HEK293 (cell line): Measurements from ENCODE around the gene CACUL1.
A peak's percentile ranks its signal among the peaks of the same experiment; 100 is the strongest.

ENCODE experiments used
- CTCF ChIA-PET: fragments of 350-600 bp; formaldehyde crosslinking; extraction: SDS; loops from one replicate; lab custom pipeline; 2021; ENCODE audit warnings: antibody characterized with exemption; lab: Yijun Ruan, JAX
- POLR2A ChIA-PET: fragments of 300-600 bp; formaldehyde crosslinking; extraction: SDS; loops from one replicate; lab custom pipeline; 2020; ENCODE audit warnings: antibody characterized with exemption, inconsistent platforms; lab: Yijun Ruan, JAX
- H3K27ac ChIP-seq: fragments of 200-500 bp; sonication (Bioruptor generic); 2 replicates; pipeline ENCODE4 v1.5.1; 2014; ENCODE audit warnings: low read depth, low read length, control low read depth, inconsistent platforms; ENCODE audit errors: extremely low read depth
- H3K36me3 ChIP-seq, 2 experiments: fragments of 200-500 bp in 1 of 2; sonication (Bioruptor generic) in 1 of 2; 1 replicate in 1 of 2; 2 replicates in 1 of 2; pipeline ENCODE4 v1.5.1; 2014 to 2017; ENCODE audit warnings: inconsistent platforms in 2 of 2, low read length in 2 of 2; ENCODE audit not compliant: control insufficient read depth in 2 of 2, insufficient read depth in 1 of 2
- H3K4me1 ChIP-seq: fragments of 200-500 bp; sonication (Bioruptor generic); 2 replicates; pipeline ENCODE4 v1.5.1; 2014; ENCODE audit warnings: mild to moderate bottlenecking, low read length, inconsistent platforms; ENCODE audit not compliant: control insufficient read depth, insufficient read depth
- H3K4me3 ChIP-seq: 2 replicates; pipeline ENCODE4 v1.5.1; 2011; ENCODE audit warnings: low read depth, mild to moderate bottlenecking, control low read depth, low read length, moderate library complexity
- H3K9me3 ChIP-seq: fragments of 200-500 bp; sonication (Bioruptor generic); 2 replicates; pipeline ENCODE4 v1.5.1; 2014; ENCODE audit warnings: low read depth, low read length, inconsistent platforms; ENCODE audit not compliant: control insufficient read depth, insufficient read depth
- BCL11A ChIP-seq: fragments of 450-650 bp; formaldehyde crosslinking; IDR thresholded peaks from 2 replicates; pipeline ENCODE4 v1.5.1; 2016; ENCODE audit warnings: low read depth, missing biosample characterization, missing genetic modification characterization
- CTCF ChIP-seq: fragments of 450-650 bp; formaldehyde crosslinking; IDR thresholded peaks from 2 replicates; pipeline ENCODE4 v1.5.1; 2016; ENCODE audit warnings: missing biosample characterization, missing genetic modification characterization
- GLI4 ChIP-seq: fragments of 450-650 bp; formaldehyde crosslinking; IDR thresholded peaks from 2 replicates; pipeline ENCODE4 v1.5.1; 2016; ENCODE audit warnings: missing biosample characterization, missing genetic modification characterization
- HOXD13 ChIP-seq: sonication (generic); formaldehyde crosslinking; IDR thresholded peaks from 2 replicates; pipeline ENCODE4 v1.8.0; 2022; ENCODE audit warnings: missing genetic modification reagents, borderline replicate concordance
- IKZF3 ChIP-seq: fragments of 450-650 bp; IDR thresholded peaks from 2 replicates; pipeline ENCODE4 v1.5.0; 2018; ENCODE audit warnings: missing biosample characterization, mild to moderate bottlenecking, missing genetic modification characterization, moderate library complexity
- KLF17 ChIP-seq: fragments of 450-650 bp; formaldehyde crosslinking; IDR thresholded peaks from 2 replicates; pipeline ENCODE4 v1.5.1; 2016; ENCODE audit warnings: missing biosample characterization, missing genetic modification characterization
- PRDM2 ChIP-seq: fragments of 450-650 bp; formaldehyde crosslinking; IDR thresholded peaks from 2 replicates; pipeline ENCODE4 v1.5.1; 2016; ENCODE audit warnings: missing biosample characterization, missing genetic modification characterization, borderline replicate concordance
- PRDM6 ChIP-seq: fragments of 450-650 bp; formaldehyde crosslinking; IDR thresholded peaks from 2 replicates; pipeline ENCODE4 v1.5.1; 2017; ENCODE audit warnings: missing biosample characterization, missing genetic modification characterization
- ZBTB48 ChIP-seq: fragments of 450-650 bp; formaldehyde crosslinking; IDR thresholded peaks from 2 replicates; pipeline ENCODE4 v1.5.1; 2016; ENCODE audit warnings: missing biosample characterization, missing genetic modification characterization
- ZNF114 ChIP-seq: fragments of 450-650 bp; formaldehyde crosslinking; IDR thresholded peaks from 2 replicates; pipeline ENCODE4 v1.5.0; 2017; ENCODE audit warnings: missing biosample characterization, missing genetic modification characterization
- ZNF140 ChIP-seq: fragments of 450-650 bp; formaldehyde crosslinking; IDR thresholded peaks from 2 replicates; pipeline ENCODE4 v1.5.1; 2016; ENCODE audit warnings: missing biosample characterization, missing genetic modification characterization
- ZNF214 ChIP-seq: fragments of 450-650 bp; formaldehyde crosslinking; IDR thresholded peaks from 2 replicates; pipeline ENCODE4 v1.5.1; 2017; ENCODE audit warnings: missing biosample characterization, mild to moderate bottlenecking, missing genetic modification characterization, borderline replicate concordance
- ZNF239 ChIP-seq: fragments of 450-650 bp; formaldehyde crosslinking; IDR thresholded peaks from 2 replicates; pipeline ENCODE4 v1.5.1; 2016; ENCODE audit warnings: missing biosample characterization, missing genetic modification characterization
- ZNF292 ChIP-seq: fragments of 450-650 bp; formaldehyde crosslinking; IDR thresholded peaks from 2 replicates; pipeline ENCODE4 v1.5.1; 2016; ENCODE audit warnings: low read depth, missing biosample characterization, missing genetic modification characterization, borderline replicate concordance
- ZNF335 ChIP-seq: fragments of 450-650 bp; formaldehyde crosslinking; conservative IDR thresholded peaks from 2 replicates; pipeline ENCODE4 v1.5.1; 2016; ENCODE audit warnings: missing biosample characterization, missing genetic modification characterization
- ZNF362 ChIP-seq: fragments of 450-650 bp; formaldehyde crosslinking; IDR thresholded peaks from 2 replicates; pipeline ENCODE4 v1.5.1; 2016; ENCODE audit warnings: missing biosample characterization, missing genetic modification characterization
- ZNF510 ChIP-seq: fragments of 450-650 bp; formaldehyde crosslinking; IDR thresholded peaks from 2 replicates; pipeline ENCODE4 v1.5.1; 2018; ENCODE audit warnings: mild to moderate bottlenecking, missing genetic modification characterization, missing biosample characterization; ENCODE audit not compliant: insufficient replicate concordance
- ZNF621 ChIP-seq: fragments of 450-650 bp; formaldehyde crosslinking; IDR thresholded peaks from 2 replicates; pipeline ENCODE4 v1.5.1; 2017; ENCODE audit warnings: missing biosample characterization, missing genetic modification characterization
- ZNF768 ChIP-seq: fragments of 450-650 bp; formaldehyde crosslinking; IDR thresholded peaks from 2 replicates; pipeline ENCODE4 v1.5.1; 2018; ENCODE audit warnings: missing biosample characterization, mild to moderate bottlenecking, missing genetic modification characterization
- ZNF791 ChIP-seq: fragments of 450-650 bp; formaldehyde crosslinking; IDR thresholded peaks from 2 replicates; pipeline ENCODE4 v1.5.1; 2016; ENCODE audit warnings: missing biosample characterization, missing genetic modification characterization
- ZNF837 ChIP-seq: fragments of 450-650 bp; formaldehyde crosslinking; IDR thresholded peaks from 2 replicates; pipeline ENCODE4 v1.5.1; 2016; ENCODE audit warnings: missing biosample characterization, missing genetic modification characterization

Gene CACUL1

GRCh38 chr10:118758449-118758848, 3.7 kb upstream of the CACUL1 start:
- no peak overlapping the region for H3K4me3 ChIP-seq
- no peak for TF ChIP-seq IKZF3
- no peak for TF ChIP-seq KLF17
- no peak for TF ChIP-seq GLI4 (tag by site-specific recombination)
- no peak for TF ChIP-seq ZNF214 (tag by site-specific recombination)
- no peak for TF ChIP-seq ZBTB48 (tag by site-specific recombination)
- TF ChIP-seq ZNF362: no peak
- no peak for TF ChIP-seq ZNF791 (tag by site-specific recombination)
- TF ChIP-seq PRDM2: no peak
- TF ChIP-seq ZNF140 (tag by site-specific recombination): no peak
- no peak for TF ChIP-seq PRDM6 (tag by site-specific recombination)
- no peak for TF ChIP-seq ZNF837
- TF ChIP-seq ZNF510: no peak
- TF ChIP-seq ZNF335 (tag by site-specific recombination): no peak
- no peak for TF ChIP-seq BCL11A (tag by site-specific recombination)
- no peak for TF ChIP-seq ZNF239

GRCh38 chr10:118754229-118754555, 578 bp downstream of the CACUL1 start:
- peaks cover 13% of the 10 kb centered on the region; the same call in 1 of the 2 replicates for H3K4me1 ChIP-seq
- H3K27ac ChIP-seq: peak overlapping the region; percentile 88
- no peaks in the 10 kb centered on the region for H3K36me3 ChIP-seq
- H3K9me3 ChIP-seq: no peaks in the 10 kb centered on the region
- ChIA-PET CTCF (interaction anchor here (0.6 to 2.0 kb wide), 6 partner anchors 26 to 128 kb away, joined by 3 to 8 read pairs (median 4); no protein-coding TSS in a partner anchor), POLR2A (interaction anchor here (0.7 to 2.4 kb wide), 17 partner anchors 8 to 453 kb away, joined by 3 to 27 read pairs (median 5); partner anchors contain the start of genes DENND10, GRK5 and NANOS1)
- peak overlapping the region; percentile 93 for H3K4me3 ChIP-seq
- no peak for TF ChIP-seq ZNF292 (tag by site-specific recombination)
- no peak for TF ChIP-seq ZNF621
- no peak for TF ChIP-seq ZNF114
- 0 out of 2 replicates have a peak, but pooled peaks have one; percentile 51 for TF ChIP-seq HOXD13
- TF ChIP-seq ZNF768 (tag by site-specific recombination): no peak
- TF ChIP-seq CTCF (tag by site-specific recombination): no peak

More at GRCh38 chr10:118758449-118758848, 3.7 kb upstream of the CACUL1 start:
- no peaks in the 10 kb centered on the region for H3K9me3 ChIP-seq
- no peak overlapping the region for H3K27ac ChIP-seq
- CTCF ChIA-PET: no interaction called here
- no peaks in the 10 kb centered on the region for H3K4me1 ChIP-seq
- POLR2A ChIA-PET: no interaction called here
- H3K36me3 ChIP-seq: no peaks in the 10 kb centered on the region
